Gastrocnemius medialis (tissue), 4 donors: ENCODE data around the gene SAP30. TPM values are rescaled to one million over a fixed set of nuclear protein-coding genes. Genes with fewer than 3 reads are reported as not detected.

Experiments used
- ATAC-seq, 2 donors: fragments of 150-250 bp; one replicate each; pipeline ENCODE4 v1.9.1; 2016
- DNase-seq, 2 donors: peaks; one replicate each; pipeline ENCODE4 v3.0.0-alpha.2; 2019
- H3K27ac ChIP-seq, 4 donors: fragments of 200-600 bp; sonication (generic); 1 replicate in 1 of 4; 2 replicates in 3 of 4; pipeline ENCODE4 v1.5.1; 2016 to 2018; ENCODE audit warnings: mild to moderate bottlenecking in 2 of 4, moderate library complexity in 1 of 4
- H3K27me3 ChIP-seq, 3 donors: fragments of 200-600 bp; sonication (generic) in 2 of 3; 1 replicate in 1 of 3; 2 replicates in 2 of 3; pipeline versions ENCODE4 v1.5.1 to v1.6.0; 2016 to 2019; ENCODE audit warnings: mild to moderate bottlenecking in 1 of 3, moderate library complexity in 1 of 3
- H3K36me3 ChIP-seq, 2 donors: fragments of 200-600 bp; sonication (generic) in 1 of 2; one replicate each; pipeline ENCODE4 v1.5.1; 2017 to 2018
- H3K4me1 ChIP-seq, 2 donors: fragments of 200-600 bp; sonication (generic) in 1 of 2; one replicate each; pipeline ENCODE4 v1.5.1; 2016 to 2017; ENCODE audit warnings: mild to moderate bottlenecking in 2 of 2
- H3K4me3 ChIP-seq, 4 donors: fragments of 200-600 bp; sonication (generic) in 3 of 4; 1 replicate in 1 of 4; 2 replicates in 3 of 4; pipeline ENCODE4 v1.5.1; 2016 to 2019; ENCODE audit warnings: mild to moderate bottlenecking in 2 of 4
- H3K9me3 ChIP-seq, 3 donors: fragments of 200-600 bp; sonication (generic) in 2 of 3; 1 replicate in 1 of 3; 2 replicates in 2 of 3; pipeline ENCODE4 v1.5.1; 2016 to 2019
- CTCF ChIP-seq, 5 experiments: fragments of 450-650 bp in 3 of 5; fragments of 200-600 bp in 2 of 5; sonication (generic) in 2 of 5; IDR thresholded peaks in 4 of 5; conservative IDR thresholded peaks in 1 of 5; 1 replicate in 4 of 5; 2 replicates in 1 of 5; pipeline ENCODE4 v1.5.1; 2016 to 2019; ENCODE audit warnings: antibody characterized with exemption in 5 of 5, mild to moderate bottlenecking in 3 of 5, moderate library complexity in 3 of 5
- POLR2A ChIP-seq, 2 donors: fragments of 450-650 bp; IDR thresholded peaks; one replicate each; pipeline ENCODE4 v1.6.1; 2017; ENCODE audit warnings: antibody characterized with exemption in 2 of 2, mild to moderate bottlenecking in 2 of 2, moderate library complexity in 2 of 2
- in situ Hi-C, 4 donors: fragments of 200-750 bp; cut with MboI; loops; one replicate each; pipeline versions ENCODE4 v1.15.0 to v1.8.0; 2017; ENCODE audit warnings: low sequenced_read_pairs in 4 of 4
- intact Hi-C: fragments of 100-400 bp; cut with DNase I; formaldehyde crosslinking; loops from one replicate; pipeline ENCODE4 v1.15.1; 2023; ENCODE audit warnings: low total_unique reads
- total RNA-seq, 4 donors: library from RNA; depleted of rRNA; stranded (reverse); fragments of >200 nt; gene quantifications; one replicate each; pipeline versions ENCODE4 v1.1.0 to v1.2.3, GENCODE V29; 2016

The SAP30 gene
- total RNA-seq, 4 donors from 2014 or later, result 13.3 to 24.8 (median 18.2) TPM

DNA sequence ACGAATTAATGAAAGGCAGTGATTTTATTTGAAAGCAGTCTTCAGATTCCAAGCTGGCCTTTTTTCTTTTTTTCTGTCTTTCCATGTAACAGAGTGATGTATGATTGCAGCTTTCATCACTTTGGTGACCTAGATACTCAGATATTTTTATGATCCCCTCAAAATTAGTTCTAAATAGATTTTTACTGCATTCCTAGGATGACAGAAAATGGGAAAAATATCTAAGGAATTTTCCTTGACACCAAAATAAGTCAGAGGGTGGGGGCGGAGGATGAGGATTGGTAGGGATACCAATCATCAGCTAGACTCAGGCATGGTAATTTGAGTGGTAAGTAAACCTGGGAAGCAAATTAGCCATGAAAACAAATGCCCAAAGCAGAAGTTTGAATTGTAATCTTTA lies 24.7 kb upstream of the SAP30 start:
- Histone ChIP-seq H3K4me3 (no peak overlapping the region), H3K9me3 (no peaks in the 10 kb centered on the region), H3K27me3 (no peaks in the 10 kb centered on the region), H3K27ac (no peak overlapping the region), H3K4me1 (no peaks in the 10 kb centered on the region), H3K36me3 (no peaks in the 10 kb centered on the region)
- no peak for TF ChIP-seq POLR2A (IDR thresholded peaks at IDR 0.05)
- no peak for TF ChIP-seq CTCF (IDR thresholded peaks at IDR 0.05 in 4 of 5, conservative IDR thresholded peaks at IDR 0.05 in 1 of 5)
- in situ Hi-C loops, result loop anchor here in 1 of 4 donors (25.0 kb wide), 1 partner anchor 941 kb away; the partner anchor contains the start of genes CEP44 and FBXO8
- ATAC-seq (no peak), DNase-seq (no peak)
- intact Hi-C loops, result no loop called here

DNA sequence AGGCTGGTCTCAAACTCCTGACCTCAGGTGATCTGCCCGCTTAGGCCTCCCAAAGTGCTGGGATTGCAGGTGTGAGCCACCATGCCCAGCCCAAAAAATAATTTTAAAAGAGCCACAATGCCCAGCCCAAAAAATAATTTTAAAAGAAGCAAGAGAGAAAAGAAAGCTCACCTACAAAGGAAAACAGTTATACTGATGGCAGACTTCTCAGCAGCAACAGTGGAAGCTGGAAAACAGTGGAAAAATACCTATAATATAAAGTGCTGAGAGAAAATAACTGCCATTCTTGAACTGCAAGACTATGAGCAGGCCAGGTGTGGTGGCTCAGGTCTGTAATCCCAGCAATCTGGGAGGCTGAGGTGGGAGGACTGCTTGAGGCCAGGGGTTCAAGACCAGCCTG lies 23.3 kb upstream of the SAP30 start:
- no peaks in the 10 kb centered on the region for H3K27me3 ChIP-seq
- intact Hi-C loops (no loop called here), in situ Hi-C loops (loop anchor here in 1 of 4 donors (25.0 kb wide), 1 partner anchor 940 kb away; the partner anchor contains the start of genes CEP44 and FBXO8)
- H3K4me3 ChIP-seq, result no peak overlapping the region
- no peaks in the 10 kb centered on the region for H3K4me1 ChIP-seq
- no peak overlapping the region for H3K27ac ChIP-seq
- H3K9me3 ChIP-seq, result no peaks in the 10 kb centered on the region
- ATAC-seq (no peak), DNase-seq (no peak)
- TF ChIP-seq POLR2A (IDR thresholded peaks at IDR 0.05) (no peak), CTCF (IDR thresholded peaks at IDR 0.05 in 4 of 5, conservative IDR thresholded peaks at IDR 0.05 in 1 of 5) (no peak)
- H3K36me3 ChIP-seq, result no peaks in the 10 kb centered on the region

- no peaks in the 10 kb centered on the region for H3K36me3 ChIP-seq
- intact Hi-C loops (no loop called here), in situ Hi-C loops (loop anchor here in 1 of 4 donors (25.0 kb wide), 1 partner anchor 929 kb away; the partner anchor contains the start of genes CEP44 and FBXO8)
- H3K27me3 ChIP-seq, result no peaks in the 10 kb centered on the region
- H3K4me1 ChIP-seq, result no peaks in the 10 kb centered on the region
- ATAC-seq (no peak), DNase-seq (no peak)
- no peaks in the 10 kb centered on the region for H3K9me3 ChIP-seq
- no peak overlapping the region for H3K4me3 ChIP-seq
- H3K27ac ChIP-seq, result no peak overlapping the region
- TF ChIP-seq POLR2A (IDR thresholded peaks at IDR 0.05) (no peak), CTCF (IDR thresholded peaks at IDR 0.05 in 4 of 5, conservative IDR thresholded peaks at IDR 0.05 in 1 of 5) (no peak)
Measured at GRCh38 chr4:173357939-173358338, 12.8 kb upstream of the SAP30 start.

DNA sequence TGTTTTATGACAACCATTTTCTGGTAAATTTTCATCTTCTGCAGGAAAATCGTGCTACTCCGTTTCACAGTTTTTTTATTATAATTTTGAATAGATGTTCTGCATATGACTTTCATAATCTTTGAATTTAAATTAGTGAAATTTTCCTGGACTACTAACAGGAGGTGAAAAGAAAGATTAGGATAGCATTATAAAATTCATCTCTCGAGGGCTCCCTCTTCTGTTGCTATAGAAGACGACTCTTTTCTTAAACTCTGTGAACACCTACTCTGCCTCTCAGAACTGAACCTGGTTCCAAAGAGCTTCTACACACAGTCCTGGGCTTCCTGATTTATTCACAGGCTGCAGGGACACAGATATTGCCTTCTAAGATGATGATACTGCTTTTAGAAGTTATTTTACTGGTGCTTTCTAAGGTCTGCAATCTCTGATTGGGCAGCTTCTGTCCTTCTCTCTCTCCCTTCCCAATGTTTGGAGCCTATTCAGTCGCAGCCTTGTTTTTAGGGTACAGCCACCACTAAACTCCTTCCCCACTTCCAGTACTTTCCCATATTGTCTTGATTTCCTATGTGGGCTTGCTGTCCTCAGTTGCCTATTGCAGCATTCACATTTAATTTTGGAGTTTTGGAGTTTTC lies 10.1 kb upstream of the SAP30 start:
- Histone ChIP-seq H3K27me3 (no peaks in the 10 kb centered on the region), H3K36me3 (no peaks in the 10 kb centered on the region), H3K27ac (no peak overlapping the region), H3K4me3 (no peak overlapping the region), H3K9me3 (no peaks in the 10 kb centered on the region), H3K4me1 (no peaks in the 10 kb centered on the region)
- ATAC-seq, result no peak
- in situ Hi-C loops (loop anchor here in 1 of 4 donors (25.0 kb wide), 1 partner anchor 927 kb away; the partner anchor contains the start of genes CEP44 and FBXO8), intact Hi-C loops (no loop called here)
- DNase-seq, result no peak
- no peak for TF ChIP-seq CTCF (IDR thresholded peaks at IDR 0.05 in 4 of 5, conservative IDR thresholded peaks at IDR 0.05 in 1 of 5)
- TF ChIP-seq POLR2A (IDR thresholded peaks at IDR 0.05), result no peak
